GM12878 (cell line): Measurements from ENCODE around the gene MAPK8IP1.

Experiments
- ATF2 ChIP-seq: IDR thresholded peaks from 2 replicates; pipeline ENCODE4 v1.6.1; 2012; ENCODE audit warnings: low read length, inconsistent platforms
- CTCF ChIP-seq, 3 experiments: IDR thresholded peaks in 2 of 3; conservative IDR thresholded peaks in 1 of 3; 2 replicates each; pipeline ENCODE4 v1.5.1; 2011; ENCODE audit warnings: low read depth in 3 of 3, low read length in 3 of 3, mild to moderate bottlenecking in 3 of 3, control low read depth in 2 of 3, moderate library complexity in 2 of 3, inconsistent platforms in 1 of 3, mixed read lengths in 1 of 3; ENCODE audit not compliant: control insufficient read depth in 2 of 3, insufficient read depth in 1 of 3; ENCODE audit errors: extremely low read depth in 1 of 3
- EGR1 ChIP-seq, 2 experiments: IDR thresholded peaks; 1 replicate in 1 of 2; 2 replicates in 1 of 2; pipeline ENCODE4 v1.6.1; 2011 to 2012; ENCODE audit warnings: low read depth in 2 of 2, low read length in 2 of 2, borderline replicate concordance in 1 of 2, mild to moderate bottlenecking in 1 of 2, moderate library complexity in 1 of 2
- ELK1 ChIP-seq: IDR thresholded peaks from 2 replicates; pipeline ENCODE4 v1.6.1; 2012; ENCODE audit warnings: low read depth, low read length, improper control_type of control experiment
- MAX ChIP-seq: IDR thresholded peaks from 2 replicates; pipeline ENCODE4 v1.6.1; 2012; ENCODE audit warnings: low read depth, low read length, improper control_type of control experiment
- MXI1 ChIP-seq: fragments of 150-350 bp; IDR thresholded peaks from 2 replicates; pipeline ENCODE4 v1.6.1; 2011; ENCODE audit warnings: low read depth, mild to moderate bottlenecking, inconsistent platforms, low read length, improper control_type of control experiment
- NFIC ChIP-seq: IDR thresholded peaks from 2 replicates; pipeline ENCODE4 v1.6.1; 2012; ENCODE audit warnings: low read depth, mild to moderate bottlenecking, inconsistent platforms, low read length, moderate library complexity
- POLR2A ChIP-seq: IDR thresholded peaks from 2 replicates; pipeline ENCODE4 v1.6.1; 2011; ENCODE audit warnings: low read depth, mild to moderate bottlenecking, low read length
- RAD51 ChIP-seq: fragments of 450-650 bp; IDR thresholded peaks from 2 replicates; pipeline ENCODE4 v1.6.1; 2016; ENCODE audit warnings: moderate library complexity, mild to moderate bottlenecking, inconsistent platforms
- TARDBP ChIP-seq: IDR thresholded peaks from 2 replicates; pipeline ENCODE4 v1.6.1; 2016; ENCODE audit warnings: borderline replicate concordance
- YY1 ChIP-seq: IDR thresholded peaks from 2 replicates; pipeline ENCODE4 v1.6.1; 2011; ENCODE audit warnings: low read depth, mild to moderate bottlenecking, low read length
- ZBED1 ChIP-seq: IDR thresholded peaks from 2 replicates; pipeline ENCODE4 v1.6.1; 2016; ENCODE audit warnings: borderline replicate concordance
- ZNF274 ChIP-seq: IDR thresholded peaks from one replicate; pipeline ENCODE4 v1.8.0; 2011; ENCODE audit not compliant: insufficient read length, insufficient read depth

- TF ChIP-seq MAX (no peak), EGR1 (IDR thresholded peaks at IDR 0.05; ENCODE audit: borderline replicate concordance in 1 of 2, low read depth in 2 of 2, low read length in 2 of 2) (no peak), ZNF274 (no peak), CTCF (IDR thresholded peaks at IDR 0.05 in 2 of 3, conservative IDR thresholded peaks at IDR 0.05 in 1 of 3; ENCODE audit: control insufficient read depth in 2 of 3, extremely low read depth in 1 of 3, insufficient read depth in 1 of 3, low read depth in 3 of 3, low read length in 3 of 3) (no peak), MXI1 (no peak), ATF2 (no peak), RAD51 (no peak), NFIC (no peak), YY1 (no peak), POLR2A (no peak), ELK1 (no peak), ZBED1 (no peak), TARDBP (no peak)
Observed at GRCh38 chr11:45926536-45927331, 41.3 kb downstream of the MAPK8IP1 start.
